ENCODE measurements around the gene ECE2. TPM values are rescaled to one million over a fixed set of nuclear protein-coding genes. Genes with fewer than 3 reads are reported as not detected.

ECE2 gene
- total RNA-seq, 1 donor = not detected

GRCh38 chr3:184250167-184250828 is 25.5 kb upstream of the ECE2 start:
- DNase-seq (ENCODE audit: low read depth) = peak; percentile 88
- peak overlapping the region; percentile 68 for H3K4me3 ChIP-seq (ENCODE audit: low read depth, low read length)
- TF ChIP-seq CTCF (IDR thresholded peaks at IDR 0.05; ENCODE audit: insufficient read depth, low read depth, low read length) = peak; percentile 96

GRCh38 chr3:184255291-184256039 is 20.4 kb upstream of the ECE2 start:
- no peak overlapping the region for H3K4me3 ChIP-seq (ENCODE audit: low read depth, low read length)
- no peak for DNase-seq (ENCODE audit: low read depth)
- TF ChIP-seq CTCF (IDR thresholded peaks at IDR 0.05; ENCODE audit: insufficient read depth, low read depth, low read length) = no peak

GRCh38 chr3:184257083-184257915 is 18.5 kb upstream of the ECE2 start:
- TF ChIP-seq CTCF (IDR thresholded peaks at IDR 0.05; ENCODE audit: insufficient read depth, low read depth, low read length) = no peak
- H3K4me3 ChIP-seq (ENCODE audit: low read depth, low read length) = no peak overlapping the region
- no peak for DNase-seq (ENCODE audit: low read depth)

DNA sequence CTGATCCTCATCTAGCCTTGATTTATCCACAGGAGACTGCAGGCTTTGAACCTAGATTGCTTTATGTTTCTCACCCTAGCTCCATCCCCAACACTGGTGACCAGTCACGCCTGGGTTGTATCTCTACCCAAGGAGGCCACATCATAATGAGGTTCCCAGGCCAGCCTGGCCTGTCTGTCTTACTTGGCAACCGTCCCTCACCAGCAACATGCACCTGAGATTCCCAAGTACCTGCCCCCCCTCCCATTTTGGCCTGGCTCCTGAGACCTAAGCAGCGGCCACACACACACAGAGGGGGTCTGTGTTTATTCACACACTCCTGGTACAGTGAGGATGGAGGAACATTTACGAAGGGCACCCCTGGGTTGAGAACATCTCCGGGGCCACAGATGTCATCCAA is 16.9 kb upstream of the ECE2 start:
- no peak overlapping the region for H3K4me3 ChIP-seq (ENCODE audit: low read depth, low read length)
- no peak for TF ChIP-seq CTCF (IDR thresholded peaks at IDR 0.05; ENCODE audit: insufficient read depth, low read depth, low read length)
- no peak for DNase-seq (ENCODE audit: low read depth)

- no peak overlapping the region for H3K4me3 ChIP-seq (ENCODE audit: low read depth, low read length)
- no peak for DNase-seq (ENCODE audit: low read depth)
- TF ChIP-seq CTCF (IDR thresholded peaks at IDR 0.05; ENCODE audit: insufficient read depth, low read depth, low read length) = no peak
Measured at GRCh38 chr3:184259396-184259877, 16.4 kb upstream of the ECE2 start.

- TF ChIP-seq CTCF (IDR thresholded peaks at IDR 0.05; ENCODE audit: insufficient read depth, low read depth, low read length) = no peak
- H3K4me3 ChIP-seq (ENCODE audit: low read depth, low read length) = peak overlapping the region; percentile 44
- DNase-seq (ENCODE audit: low read depth) = peak; percentile 19
Measured at GRCh38 chr3:184259878-184260723, 15.7 kb upstream of the ECE2 start.

Measured in fibroblast of villous mesenchyme (primary cell).